ENCODE data around the gene TSC22D3. TPM values are rescaled to one million over a fixed set of nuclear protein-coding genes. Genes with fewer than 3 reads are reported as not detected.

TSC22D3 gene
- total RNA-seq, 1 donor from 2014 or later, result 317 TPM

DNA sequence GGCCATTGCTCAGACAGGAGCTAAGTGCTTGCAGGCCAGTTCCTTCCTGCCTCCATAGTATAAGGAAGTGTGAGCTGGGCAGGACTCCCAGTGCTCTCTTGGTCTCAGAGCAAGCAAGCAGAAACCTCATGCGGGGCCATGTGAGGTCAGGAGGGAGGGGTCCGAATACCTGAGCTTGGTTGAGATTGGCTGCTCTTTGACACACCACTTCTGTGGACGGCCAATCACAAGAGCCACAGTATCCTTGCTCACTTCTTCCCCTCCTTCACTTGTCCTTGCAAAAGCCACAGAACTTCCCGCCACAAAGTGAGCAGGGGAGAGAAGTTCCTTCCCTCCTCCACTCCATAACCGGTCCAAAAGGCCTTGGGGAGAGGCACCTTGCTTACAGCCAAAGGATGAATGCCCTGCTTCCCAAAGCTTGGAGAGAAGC is 90.6 kb downstream of the TSC22D3 start:
- no peaks in the 10 kb centered on the region for H3K27me3 ChIP-seq
- ATAC-seq (peak; percentile 96), DNase-seq (peak; percentile 92)
- TF ChIP-seq, protein P1, sequence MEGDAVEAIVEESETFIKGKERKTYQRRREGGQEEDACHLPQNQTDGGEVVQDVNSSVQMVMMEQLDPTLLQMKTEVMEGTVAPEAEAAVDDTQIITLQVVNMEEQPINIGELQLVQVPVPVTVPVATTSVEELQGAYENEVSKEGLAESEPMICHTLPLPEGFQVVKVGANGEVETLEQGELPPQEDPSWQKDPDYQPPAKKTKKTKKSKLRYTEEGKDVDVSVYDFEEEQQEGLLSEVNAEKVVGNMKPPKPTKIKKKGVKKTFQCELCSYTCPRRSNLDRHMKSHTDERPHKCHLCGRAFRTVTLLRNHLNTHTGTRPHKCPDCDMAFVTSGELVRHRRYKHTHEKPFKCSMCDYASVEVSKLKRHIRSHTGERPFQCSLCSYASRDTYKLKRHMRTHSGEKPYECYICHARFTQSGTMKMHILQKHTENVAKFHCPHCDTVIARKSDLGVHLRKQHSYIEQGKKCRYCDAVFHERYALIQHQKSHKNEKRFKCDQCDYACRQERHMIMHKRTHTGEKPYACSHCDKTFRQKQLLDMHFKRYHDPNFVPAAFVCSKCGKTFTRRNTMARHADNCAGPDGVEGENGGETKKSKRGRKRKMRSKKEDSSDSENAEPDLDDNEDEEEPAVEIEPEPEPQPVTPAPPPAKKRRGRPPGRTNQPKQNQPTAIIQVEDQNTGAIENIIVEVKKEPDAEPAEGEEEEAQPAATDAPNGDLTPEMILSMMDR (IDR thresholded peaks at IDR 0.05), result no peak
- no peaks in the 10 kb centered on the region for H3K36me3 ChIP-seq
- H3K4me3 ChIP-seq, result no peak overlapping the region
- intact Hi-C loops (cut with DNase I), result no loop called here
- peak overlapping the region; percentile 76 for H3K27ac ChIP-seq
- H3K4me1 ChIP-seq, result peaks cover 47% of the 10 kb centered on the region
- no peaks in the 10 kb centered on the region for H3K9me3 ChIP-seq

DNA sequence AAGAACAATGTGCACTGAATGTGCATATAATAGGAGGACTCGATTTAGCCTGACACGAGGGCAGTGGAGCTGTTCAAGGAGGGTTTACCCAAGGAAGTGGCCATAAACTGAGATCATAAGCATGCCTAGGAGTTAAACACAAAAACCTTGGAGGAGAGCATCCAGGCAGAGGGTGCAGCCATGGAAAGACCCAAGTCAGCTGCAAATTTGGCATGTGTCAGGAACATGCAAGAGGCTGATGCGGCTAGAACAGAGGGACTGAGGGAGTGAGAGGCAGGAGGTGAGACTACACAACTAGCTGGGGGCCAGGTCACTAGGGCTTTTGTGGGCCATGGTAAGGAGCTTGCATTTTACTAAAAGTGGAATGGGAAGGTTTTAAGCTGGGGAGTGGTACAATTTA is 91.7 kb downstream of the TSC22D3 start:
- ATAC-seq, result no peak
- no peaks in the 10 kb centered on the region for H3K36me3 ChIP-seq

DNA sequence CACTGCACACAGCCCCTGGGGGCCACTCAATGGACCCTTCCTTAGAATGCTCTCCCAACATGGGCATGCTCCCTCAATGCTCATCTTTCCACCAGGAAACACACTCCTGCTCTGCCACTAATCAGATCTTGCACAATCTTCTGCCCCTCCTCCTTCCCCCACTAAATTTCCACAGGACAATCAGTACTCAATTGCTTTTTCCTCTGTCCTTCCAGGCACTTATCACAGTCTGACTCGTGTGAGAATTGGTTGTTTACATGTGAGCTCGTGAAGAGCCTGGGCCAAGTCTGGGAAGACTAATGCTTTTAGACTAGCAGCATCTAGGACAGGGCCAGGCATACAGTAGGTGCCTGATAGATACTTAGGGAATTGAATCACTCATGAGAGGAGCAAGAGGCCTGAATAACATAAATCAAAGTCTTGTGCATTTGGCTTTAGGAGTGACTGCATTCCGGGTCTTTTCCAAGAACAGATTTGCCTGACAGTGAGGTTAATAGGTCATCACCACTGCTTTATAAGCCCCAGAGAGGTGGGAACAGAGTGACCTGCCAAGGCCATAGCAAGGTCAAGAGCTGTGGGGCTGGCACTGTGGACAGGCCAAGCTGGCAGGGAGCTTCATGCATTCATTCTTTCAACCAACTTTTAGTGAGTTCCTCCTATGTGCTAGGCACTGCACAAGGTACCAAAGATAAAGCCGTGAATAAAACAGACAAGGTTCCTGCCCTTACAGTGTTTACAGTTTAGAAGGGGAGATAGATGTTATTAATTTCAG is 92.3 kb downstream of the TSC22D3 start:
- peak; percentile 49 for ATAC-seq
- no peak overlapping the region for H3K4me3 ChIP-seq
- peaks cover 56% of the 10 kb centered on the region for H3K4me1 ChIP-seq
- intact Hi-C loops (cut with DNase I), result no loop called here
- H3K9me3 ChIP-seq, result no peaks in the 10 kb centered on the region
- no peaks in the 10 kb centered on the region for H3K27me3 ChIP-seq
- H3K36me3 ChIP-seq, result no peaks in the 10 kb centered on the region
- peak overlapping the region; percentile 76 for H3K27ac ChIP-seq
- no peak for DNase-seq
- TF ChIP-seq, protein P1 (IDR thresholded peaks at IDR 0.05), result no peak

More for the DNA sequence above, 91.7 kb downstream of the TSC22D3 start:
- TF ChIP-seq, protein P1 (IDR thresholded peaks at IDR 0.05), result no peak
- Histone ChIP-seq H3K4me1 (peaks cover 50% of the 10 kb centered on the region), H3K27me3 (no peaks in the 10 kb centered on the region), H3K27ac (peak overlapping the region; percentile 76), H3K9me3 (no peaks in the 10 kb centered on the region), H3K4me3 (no peak overlapping the region)
- intact Hi-C loops (cut with DNase I), result no loop called here
- DNase-seq, result no peak

DNA sequence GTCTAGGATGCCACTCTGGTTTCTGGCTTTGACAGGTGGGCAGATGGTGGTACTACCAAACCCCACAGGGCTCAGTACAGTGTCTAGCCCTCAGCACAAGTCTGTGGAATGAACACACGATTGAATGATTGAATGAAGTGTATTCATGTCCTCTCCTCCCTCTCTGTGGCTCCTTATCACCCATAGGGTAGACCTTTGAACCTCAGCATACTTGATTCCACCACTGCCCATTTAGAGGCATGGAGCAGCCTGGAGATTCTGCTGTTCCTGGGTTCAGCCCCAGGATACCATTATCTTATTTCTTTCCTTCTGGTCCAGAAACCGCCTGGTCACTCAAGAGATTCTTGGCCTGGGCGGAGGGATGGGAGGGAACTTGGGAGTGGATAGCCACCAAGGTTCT is 93.3 kb downstream of the TSC22D3 start:
- no peak for ATAC-seq
- H3K4me3 ChIP-seq, result no peak overlapping the region
- TF ChIP-seq, protein P1 (IDR thresholded peaks at IDR 0.05), result no peak
- H3K27ac ChIP-seq, result no peak overlapping the region
- no peaks in the 10 kb centered on the region for H3K9me3 ChIP-seq
- no peaks in the 10 kb centered on the region for H3K27me3 ChIP-seq
- H3K4me1 ChIP-seq, result peaks cover 57% of the 10 kb centered on the region
- no peak for DNase-seq
- no peaks in the 10 kb centered on the region for H3K36me3 ChIP-seq
- intact Hi-C loops (cut with DNase I), result no loop called here

DNA sequence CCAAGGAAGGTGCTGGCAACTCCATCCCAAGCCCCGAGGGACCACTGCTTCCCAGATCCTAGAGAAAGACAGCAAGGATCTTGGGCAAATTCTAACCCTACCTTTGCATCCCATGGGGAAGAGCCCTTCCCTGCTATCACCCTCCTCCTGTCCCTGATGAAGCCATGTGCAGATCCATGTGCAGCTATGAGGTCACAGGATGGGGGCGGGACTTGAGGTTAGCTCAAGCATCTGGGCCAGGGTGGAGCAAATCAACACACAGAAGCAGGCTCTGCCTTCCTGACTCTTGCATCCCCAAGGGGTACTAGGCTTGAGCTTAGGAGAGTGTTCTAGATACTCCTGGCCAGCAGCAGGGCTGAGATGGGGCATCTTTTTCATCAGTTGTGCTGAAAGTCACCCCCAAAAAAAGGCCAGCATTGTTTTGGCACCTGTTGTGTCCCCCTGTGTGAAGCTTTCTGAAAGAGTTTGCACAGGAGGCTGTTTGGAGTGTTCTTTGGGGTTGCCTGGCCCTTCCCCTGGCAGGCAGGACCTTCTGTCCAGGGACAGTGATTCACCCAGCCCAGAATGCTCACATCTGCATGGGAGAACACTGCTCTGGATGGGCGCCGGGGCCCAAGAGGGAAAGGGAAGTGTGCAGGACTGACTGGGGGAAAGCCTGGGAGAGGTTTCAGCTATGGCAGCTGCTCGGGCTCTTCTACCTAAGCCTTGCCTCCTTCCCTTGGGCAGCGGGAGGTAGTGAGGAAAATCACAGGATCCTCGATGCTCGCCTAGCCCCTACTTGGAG is 96.4 kb downstream of the TSC22D3 start:
- H3K4me3 ChIP-seq, result no peak overlapping the region
- intact Hi-C loops (cut with DNase I), result loop anchor here (5.0 kb wide), 1 partner anchor 33 kb away; no protein-coding TSS in a partner anchor
- H3K27ac ChIP-seq, result peak overlapping the region; percentile 98
- no peaks in the 10 kb centered on the region for H3K27me3 ChIP-seq
- TF ChIP-seq, protein P1 (IDR thresholded peaks at IDR 0.05), result no peak
- peak; percentile 76 for DNase-seq
- peak; percentile 22 for ATAC-seq
- H3K36me3 ChIP-seq, result no peaks in the 10 kb centered on the region
- no peaks in the 10 kb centered on the region for H3K9me3 ChIP-seq
- H3K4me1 ChIP-seq, result peaks cover 37% of the 10 kb centered on the region

All from upper lobe of right lung (tissue), 1 donor.